Purkinje cell (primary cell): ENCODE results near the gene THOC3. TPM values are rescaled to one million over a fixed set of nuclear protein-coding genes. Genes with fewer than 3 reads are reported as not detected.

Experiments used
- polyA plus RNA-seq: library from polyadenylated mRNA; unstranded; fragments of >200 nt; fragmentation: Nextera tagmentation; gene quantifications from 2 replicates; pipeline ENCODE4 v1.2.1, GENCODE V29; 2014

Gene THOC3, protein sequence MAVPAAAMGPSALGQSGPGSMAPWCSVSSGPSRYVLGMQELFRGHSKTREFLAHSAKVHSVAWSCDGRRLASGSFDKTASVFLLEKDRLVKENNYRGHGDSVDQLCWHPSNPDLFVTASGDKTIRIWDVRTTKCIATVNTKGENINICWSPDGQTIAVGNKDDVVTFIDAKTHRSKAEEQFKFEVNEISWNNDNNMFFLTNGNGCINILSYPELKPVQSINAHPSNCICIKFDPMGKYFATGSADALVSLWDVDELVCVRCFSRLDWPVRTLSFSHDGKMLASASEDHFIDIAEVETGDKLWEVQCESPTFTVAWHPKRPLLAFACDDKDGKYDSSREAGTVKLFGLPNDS
- polyA plus RNA-seq = 26.5 and 26.9 TPM in 2 replicates

DNA sequence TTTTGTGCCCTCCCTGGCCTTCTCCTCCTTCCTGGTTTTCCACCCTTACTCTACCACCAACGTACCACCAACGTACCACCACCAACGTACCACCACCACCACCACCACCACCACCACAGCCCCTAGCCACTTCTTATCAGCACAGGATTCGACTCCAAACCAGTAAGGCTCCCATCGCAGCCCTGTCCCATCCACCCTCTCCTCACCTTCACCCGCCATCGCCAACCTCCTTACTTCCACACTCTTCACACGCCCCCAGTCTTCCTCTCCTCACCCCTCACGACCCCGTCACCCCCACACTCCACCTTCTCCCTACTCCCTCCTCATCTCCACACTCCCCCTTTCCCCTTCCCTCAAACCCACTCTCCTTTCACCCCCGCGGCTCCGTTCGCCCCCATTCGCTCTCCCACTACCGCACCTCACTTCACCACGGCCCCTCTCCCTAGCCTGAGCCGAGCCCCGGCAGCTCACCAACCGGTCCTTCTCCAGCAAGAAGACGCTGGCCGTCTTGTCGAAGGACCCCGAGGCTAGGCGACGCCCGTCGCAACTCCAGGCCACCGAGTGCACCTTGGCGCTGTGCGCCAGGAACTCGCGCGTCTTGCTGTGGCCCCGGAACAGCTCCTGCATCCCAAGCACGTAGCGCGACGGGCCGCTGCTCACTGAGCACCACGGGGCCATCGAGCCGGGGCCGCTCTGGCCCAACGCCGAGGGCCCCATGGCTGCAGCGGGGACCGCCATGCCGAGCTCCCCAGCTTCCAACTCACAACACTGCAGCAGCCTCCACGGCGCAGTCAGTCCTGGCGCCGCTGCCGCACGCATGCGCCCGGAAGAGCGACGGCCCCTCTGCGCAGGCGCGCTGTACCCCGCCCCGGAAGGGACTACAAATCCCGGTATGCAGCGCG lies at the start of gene THOC3:
Gene THOC3 (minus strand): TSS at position 845 of the 902 bp plus-strand sequence. CDS start 107 bp downstream, at position 738.

Other genes with a start within 250 kb of the THOC3 start
- 17.2 and 25.0 TPM in 2 replicates for gene CPLX2, start 96.7 kb downstream of the THOC3 start, polyA plus RNA-seq